Loucy (cell line): ENCODE measurements around the gene DENND10.
"Not testable (repeated sequence)": the region's sequence is repeated elsewhere in the genome, so short reads cannot be mapped to it uniquely, and the experiment has no call there.

Source experiments
- H2AFZ ChIP-seq: fragments of 200-600 bp; sonication (generic); 2 replicates; pipeline ENCODE4 v1.6.0; 2016; ENCODE audit warnings: antibody characterized with exemption, mild to moderate bottlenecking, low read length, moderate library complexity
- H3F3A ChIP-seq: fragments of 200-600 bp; 2 replicates; pipeline ENCODE4 v1.6.0; 2016; ENCODE audit warnings: antibody characterized with exemption, low read depth, mild to moderate bottlenecking
- H3K27me3 ChIP-seq: fragments of 200-600 bp; sonication (generic); 2 replicates; pipeline ENCODE4 v1.6.1; 2014; ENCODE audit warnings: low read length, mild to moderate bottlenecking; ENCODE audit not compliant: insufficient read depth, poor library complexity, severe bottlenecking
- H3K36me3 ChIP-seq: fragments of 200-600 bp; sonication (generic); 2 replicates; pipeline ENCODE4 v1.6.1; 2016; ENCODE audit warnings: low read length; ENCODE audit not compliant: insufficient read depth
- H3K4me1 ChIP-seq: fragments of 200-600 bp; sonication (generic); 2 replicates; pipeline ENCODE4 v1.5.1; 2014; ENCODE audit warnings: low read length, mild to moderate bottlenecking; ENCODE audit not compliant: insufficient read depth, poor library complexity, severe bottlenecking
- H3K4me2 ChIP-seq: fragments of 200-600 bp; sonication (generic); 2 replicates; pipeline ENCODE4 v1.6.0; 2014; ENCODE audit warnings: antibody characterized with exemption, low read length, low read depth, mild to moderate bottlenecking; ENCODE audit not compliant: poor library complexity, severe bottlenecking
- H3K4me3 ChIP-seq: fragments of 200-600 bp; sonication (generic); 2 replicates; pipeline ENCODE4 v1.5.1; 2014; ENCODE audit warnings: low read length, mild to moderate bottlenecking, mixed read lengths; ENCODE audit not compliant: poor library complexity, severe bottlenecking
- H3K79me2 ChIP-seq: fragments of 200-600 bp; sonication (generic); 2 replicates; pipeline ENCODE4 v1.6.1; 2014; ENCODE audit warnings: low read length; ENCODE audit not compliant: insufficient read depth
- H3K9ac ChIP-seq: fragments of 200-600 bp; sonication (generic); 2 replicates; pipeline ENCODE4 v1.6.0; 2014; ENCODE audit warnings: mild to moderate bottlenecking, low read depth, low read length, moderate library complexity; ENCODE audit not compliant: poor library complexity, severe bottlenecking
- H3K9me2 ChIP-seq: fragments of 200-600 bp; sonication (generic); replicated peaks from 2 replicates; pipeline ENCODE4 v1.6.1; 2016; ENCODE audit warnings: low read depth, low read length, mixed read lengths
- H3K9me3 ChIP-seq: fragments of 200-600 bp; sonication (generic); 2 replicates; pipeline ENCODE4 v1.6.1; 2014; ENCODE audit warnings: mild to moderate bottlenecking, antibody characterized with exemption, low read length, low read depth; ENCODE audit not compliant: insufficient read depth
- H4K20me1 ChIP-seq: fragments of 200-600 bp; sonication (generic); 2 replicates; pipeline ENCODE4 v1.6.0; 2014; ENCODE audit warnings: antibody characterized with exemption, low read length, mild to moderate bottlenecking; ENCODE audit not compliant: insufficient read depth, poor library complexity, severe bottlenecking
- EZH2phosphoT487 ChIP-seq: fragments of 200-600 bp; IDR thresholded peaks from 2 replicates; pipeline ENCODE4 v1.6.1; 2018; ENCODE audit warnings: antibody characterized with exemption, mild to moderate bottlenecking, moderate library complexity, borderline replicate concordance
- TF ChIP-seq, protein P1 (sequence below): fragments of 200-600 bp; sonication (generic); conservative IDR thresholded peaks from 2 replicates; pipeline ENCODE4 v1.5.1; 2014; ENCODE audit warnings: mild to moderate bottlenecking, antibody characterized with exemption, low read length

The DENND10 gene

DNA sequence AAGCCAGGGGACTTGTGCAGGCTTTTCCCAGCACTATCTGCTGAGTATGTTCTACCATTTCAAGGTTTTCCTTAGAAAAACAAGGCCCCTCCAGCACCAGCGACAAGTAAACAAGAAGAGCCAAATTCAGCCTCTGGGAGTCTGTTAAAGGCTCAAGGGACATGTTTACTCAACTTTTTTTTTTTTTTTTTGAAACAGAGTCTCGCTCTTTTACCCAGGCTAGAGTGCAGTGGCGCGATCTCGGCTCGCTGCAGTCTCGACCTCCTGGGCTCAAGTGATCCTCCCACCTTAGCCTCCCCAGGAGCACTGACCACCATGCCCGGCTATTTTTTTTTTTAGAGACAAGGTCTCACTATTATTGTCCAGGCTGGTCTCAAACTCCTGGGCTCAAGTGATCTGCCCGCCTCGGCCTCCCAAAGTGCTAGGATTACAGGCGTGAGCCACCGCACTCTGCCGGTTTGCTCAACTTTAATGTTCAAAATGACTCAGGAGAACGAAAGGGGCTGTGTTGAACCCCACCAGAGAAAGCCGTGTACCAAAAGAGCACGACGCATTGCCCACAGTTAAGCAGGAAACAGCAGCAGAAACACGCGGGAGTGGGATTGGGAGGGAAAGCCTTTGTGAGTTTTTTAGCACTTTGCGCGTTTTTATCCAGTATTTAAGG lies 73.9 kb downstream of the DENND10 start:
- Histone ChIP-seq H3K79me2 (peaks cover 54% of the 10 kb centered on the region), H2AFZ (peak overlapping the region; percentile 73)
- TF ChIP-seq, protein P1, sequence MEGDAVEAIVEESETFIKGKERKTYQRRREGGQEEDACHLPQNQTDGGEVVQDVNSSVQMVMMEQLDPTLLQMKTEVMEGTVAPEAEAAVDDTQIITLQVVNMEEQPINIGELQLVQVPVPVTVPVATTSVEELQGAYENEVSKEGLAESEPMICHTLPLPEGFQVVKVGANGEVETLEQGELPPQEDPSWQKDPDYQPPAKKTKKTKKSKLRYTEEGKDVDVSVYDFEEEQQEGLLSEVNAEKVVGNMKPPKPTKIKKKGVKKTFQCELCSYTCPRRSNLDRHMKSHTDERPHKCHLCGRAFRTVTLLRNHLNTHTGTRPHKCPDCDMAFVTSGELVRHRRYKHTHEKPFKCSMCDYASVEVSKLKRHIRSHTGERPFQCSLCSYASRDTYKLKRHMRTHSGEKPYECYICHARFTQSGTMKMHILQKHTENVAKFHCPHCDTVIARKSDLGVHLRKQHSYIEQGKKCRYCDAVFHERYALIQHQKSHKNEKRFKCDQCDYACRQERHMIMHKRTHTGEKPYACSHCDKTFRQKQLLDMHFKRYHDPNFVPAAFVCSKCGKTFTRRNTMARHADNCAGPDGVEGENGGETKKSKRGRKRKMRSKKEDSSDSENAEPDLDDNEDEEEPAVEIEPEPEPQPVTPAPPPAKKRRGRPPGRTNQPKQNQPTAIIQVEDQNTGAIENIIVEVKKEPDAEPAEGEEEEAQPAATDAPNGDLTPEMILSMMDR = no peak
- no peak for TF ChIP-seq EZH2phosphoT487

DNA sequence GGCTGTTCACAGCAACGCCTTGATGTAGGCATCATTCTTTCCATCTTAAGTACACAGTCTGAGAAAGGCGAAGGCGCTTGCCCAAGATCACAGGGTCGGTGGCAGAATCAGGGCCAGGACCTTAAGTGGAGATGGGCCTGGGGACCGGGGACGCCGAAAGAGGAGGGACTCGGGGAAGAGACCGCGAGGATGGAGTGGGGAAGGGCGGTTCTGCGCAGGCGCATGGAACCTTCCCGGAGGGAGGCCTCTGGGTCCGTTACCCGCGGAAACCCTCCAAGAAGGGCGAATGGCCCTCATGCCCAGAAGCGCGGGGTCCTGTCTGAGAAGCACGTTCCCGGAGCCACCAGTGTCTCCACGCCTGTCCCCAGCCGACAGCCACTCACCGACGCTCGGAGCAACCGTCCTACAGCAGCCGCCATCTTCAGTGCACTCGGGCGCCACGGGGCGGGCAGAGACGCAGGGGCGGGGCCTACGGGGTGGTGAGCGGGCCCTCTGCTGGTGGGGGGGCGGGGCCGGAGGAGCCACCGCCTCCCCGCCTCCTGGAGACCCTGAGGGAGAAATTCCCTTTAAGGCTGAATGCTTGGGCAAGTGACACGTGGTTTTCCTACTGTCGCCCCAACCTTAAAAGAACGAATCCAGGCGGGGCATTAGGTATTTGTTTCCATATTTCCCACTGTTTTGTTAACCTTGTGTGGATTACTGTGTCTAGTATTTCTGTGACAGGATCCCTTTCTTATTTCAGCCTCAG lies 74.6 kb downstream of the DENND10 start, which contains the start of gene PRDX3:
Gene PRDX3 (minus strand): TSS at position 441 of the 748 bp plus-strand sequence. CDS start 22 bp downstream, at position 419.
- peak within 1 kb of the TSS; percentile 81 for H3K9ac ChIP-seq
- no peaks in the 10 kb centered on the region for H3K9me3 ChIP-seq
- peaks cover 38% of the 10 kb centered on the region for H3K4me1 ChIP-seq
- peak within 1 kb of the TSS; percentile 76 for H3K4me3 ChIP-seq
- H4K20me1 ChIP-seq = peaks cover 34% of the 10 kb centered on the region
- no peaks in the 10 kb centered on the region for H3K9me2 ChIP-seq
- no peaks in the 10 kb centered on the region for H3F3A ChIP-seq
- no peaks in the 10 kb centered on the region for H3K27me3 ChIP-seq
- TF ChIP-seq, protein P1 = no peak
- TF ChIP-seq EZH2phosphoT487 = no peak
- H3K36me3 ChIP-seq = peaks cover 7% of the 10 kb centered on the region
- peak within 1 kb of the TSS; percentile 98 for H2AFZ ChIP-seq
- peak within 1 kb of the TSS; percentile 99 for H3K4me2 ChIP-seq
- H3K79me2 ChIP-seq = peaks cover 51% of the 10 kb centered on the region

More for the DNA sequence above, 73.9 kb downstream of the DENND10 start:
- peak overlapping the region; percentile 81 for H3K9ac ChIP-seq
- H3K4me1 ChIP-seq = peaks cover 38% of the 10 kb centered on the region
- no peaks in the 10 kb centered on the region for H3F3A ChIP-seq
- peak overlapping the region; percentile 76 for H3K4me3 ChIP-seq
- H3K9me2 ChIP-seq = no peaks in the 10 kb centered on the region
- no peaks in the 10 kb centered on the region for H3K9me3 ChIP-seq
- H3K27me3 ChIP-seq = no peaks in the 10 kb centered on the region
- peaks cover 34% of the 10 kb centered on the region for H4K20me1 ChIP-seq
- peaks cover 9% of the 10 kb centered on the region for H3K36me3 ChIP-seq
- H3K4me2 ChIP-seq = peak overlapping the region; percentile 96

DNA sequence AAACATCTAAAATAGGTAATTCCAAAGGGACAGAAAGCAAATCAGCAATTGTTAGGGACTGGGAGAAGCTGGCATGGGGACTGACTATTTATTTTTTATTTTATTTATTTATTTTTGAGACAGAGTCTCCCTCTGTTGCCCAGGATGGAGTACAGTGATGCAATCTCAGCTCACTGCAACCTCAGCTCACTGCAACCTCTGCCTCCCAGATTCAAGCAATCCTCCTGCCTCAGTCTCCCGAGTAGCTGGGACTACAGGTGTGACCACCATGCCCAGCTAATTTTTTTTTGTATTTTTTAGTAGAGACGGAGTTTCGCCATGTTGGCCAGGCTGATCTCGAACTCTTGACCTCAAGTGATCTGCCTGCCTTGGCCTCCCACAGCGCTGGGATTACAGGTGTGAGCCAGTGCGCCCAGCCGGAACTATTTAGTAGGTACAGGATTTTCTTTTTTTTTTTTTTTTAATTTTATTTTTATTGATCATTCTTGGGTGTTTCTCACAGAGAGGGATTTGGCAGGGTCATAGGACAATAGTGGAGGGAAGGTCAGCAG lies 77.0 kb downstream of the DENND10 start:
- Histone ChIP-seq H3K79me2 (peaks cover 28% of the 10 kb centered on the region), H3K4me1 (peaks cover 31% of the 10 kb centered on the region), H4K20me1 (peaks cover 20% of the 10 kb centered on the region)
- H3K4me2 ChIP-seq, H3K9me3 ChIP-seq, H3K9me2 ChIP-seq, H3K36me3 ChIP-seq, H3K4me3 ChIP-seq, H3K9ac ChIP-seq, H3F3A ChIP-seq, H2AFZ ChIP-seq, H3K27me3 ChIP-seq: not testable (repeated sequence)
